GM21529 (cell line): ENCODE measurements around the gene TIAM2.
A peak's percentile ranks its signal among the peaks of the same experiment; 100 is the strongest.
"Not testable (repeated sequence)": the region's sequence is repeated elsewhere in the genome, so short reads cannot be mapped to it uniquely, and the experiment has no call there.

Experiments
- ATAC-seq: cut with Tn5 transposase; IDR thresholded peaks from one replicate; pipeline ENCODE4 v1.9.1; 2021; ENCODE audit not compliant: unreplicated experiment

Gene TIAM2

DNA sequence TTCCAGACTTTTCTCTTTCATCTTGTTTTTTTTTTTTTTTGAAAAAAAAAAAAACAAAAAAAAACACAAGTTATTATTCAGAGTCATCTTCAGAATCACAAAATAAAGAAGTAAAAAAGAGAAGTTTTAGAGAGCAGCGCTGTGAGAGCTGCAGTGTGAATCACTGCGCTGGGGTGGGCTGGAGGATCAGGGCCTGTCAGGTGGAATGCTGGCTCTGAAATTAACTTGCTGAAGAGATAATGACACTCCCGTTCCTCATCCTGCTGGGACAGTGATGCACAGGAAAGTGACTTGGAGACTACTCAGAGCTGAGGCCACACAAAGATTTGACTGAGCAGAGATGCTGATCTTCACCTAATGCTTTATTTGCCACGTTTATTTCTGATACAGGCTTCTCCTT lies 226.0 kb downstream of the TIAM2 start:
- ATAC-seq, result no peak

- no peak for ATAC-seq
These were observed 227.4 kb downstream of the TIAM2 start for GRCh38 chr6:155222506-155222905.

DNA sequence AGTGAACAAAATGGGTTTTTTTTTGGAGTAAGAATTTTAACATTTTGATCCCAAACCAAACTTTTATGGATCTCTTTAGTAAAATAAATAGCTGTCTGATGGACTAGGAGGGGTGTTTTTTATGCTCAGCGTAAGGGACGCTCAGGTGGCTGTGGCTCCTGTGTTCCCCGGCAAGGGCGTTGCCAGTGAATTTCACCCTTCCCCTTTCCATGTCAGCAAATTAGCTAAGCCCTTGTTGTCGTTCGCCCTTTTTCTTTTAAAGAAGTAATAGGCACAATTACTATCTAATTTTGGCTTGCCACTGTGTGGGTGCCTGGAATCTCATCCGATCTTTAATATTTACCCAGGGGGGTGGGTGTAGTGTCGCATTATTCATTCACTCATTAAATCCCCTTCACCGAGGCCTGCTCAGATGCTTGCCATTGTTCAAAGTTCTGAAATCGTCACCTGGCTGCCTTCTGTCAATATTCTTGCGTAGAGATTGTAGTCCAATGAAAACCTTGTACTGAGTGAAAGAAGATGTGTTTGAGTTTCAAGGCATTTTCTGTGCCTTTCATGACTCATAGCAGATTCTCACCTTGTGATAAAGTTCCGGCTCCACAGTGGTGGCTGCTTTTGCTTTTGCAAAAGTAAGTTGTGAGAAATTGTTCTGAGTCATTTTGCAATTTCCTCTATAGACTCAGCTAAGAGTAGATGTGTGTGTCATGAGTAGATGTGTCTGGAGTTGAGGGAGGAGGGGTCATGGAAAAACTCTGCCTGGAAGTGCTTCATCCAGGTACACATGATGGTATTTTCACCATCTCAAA lies 228.7 kb downstream of the TIAM2 start:
- ATAC-seq, result peak; percentile 97

DNA sequence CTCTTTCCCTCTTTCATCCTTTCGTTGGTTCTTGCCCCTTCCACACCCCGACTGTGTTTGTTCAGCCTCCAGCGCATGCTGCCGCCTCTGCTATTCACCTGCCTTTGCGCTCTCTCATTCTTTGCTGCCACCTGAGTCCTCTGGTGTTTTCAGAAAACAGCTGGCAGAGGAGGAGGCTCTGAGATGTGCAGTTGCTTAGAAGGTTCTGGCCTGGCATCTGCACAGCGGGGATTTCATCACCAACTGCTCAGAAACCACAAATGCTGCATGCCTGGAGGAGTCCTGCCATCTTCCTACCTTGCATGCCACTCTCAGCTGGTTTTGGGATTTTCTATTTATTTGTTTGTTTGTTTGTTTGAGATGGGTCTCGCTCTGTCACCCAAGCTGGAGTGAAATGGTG lies 229.5 kb downstream of the TIAM2 start:
- no peak for ATAC-seq

- ATAC-seq, result no peak
These were observed 231.9 kb downstream of the TIAM2 start for GRCh38 chr6:155227046-155227445.

GRCh38 chr6:155228546-155229166 lies 233.5 kb downstream of the TIAM2 start:
- no peak for ATAC-seq

DNA sequence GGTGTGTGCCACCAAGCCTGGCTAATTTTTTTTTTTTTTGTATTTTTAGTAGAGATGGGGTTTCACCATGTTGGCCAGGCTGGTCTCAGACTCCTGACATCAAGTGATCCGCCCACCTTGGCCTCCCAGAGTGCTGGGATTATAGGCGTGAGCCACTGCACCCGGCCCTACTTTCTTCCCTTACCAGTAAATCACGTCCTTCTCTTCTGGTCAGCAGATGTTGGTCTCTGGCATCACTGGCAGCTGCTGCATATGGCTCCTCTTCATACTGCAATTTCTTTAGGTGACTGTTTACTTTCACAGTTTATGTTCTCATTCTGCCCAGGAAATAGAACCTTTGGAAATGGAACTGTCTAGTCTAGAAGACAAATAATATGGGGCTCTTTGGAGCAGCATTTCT lies 235.9 kb downstream of the TIAM2 start:
- ATAC-seq, result not testable (repeated sequence)

- no peak for ATAC-seq
These were observed 237.7 kb downstream of the TIAM2 start for GRCh38 chr6:155232848-155233247.

- ATAC-seq, result no peak
These were observed 239.1 kb downstream of the TIAM2 start for GRCh38 chr6:155234167-155234566.

GRCh38 chr6:155234687-155235086 lies 239.6 kb downstream of the TIAM2 start:
- no peak for ATAC-seq

DNA sequence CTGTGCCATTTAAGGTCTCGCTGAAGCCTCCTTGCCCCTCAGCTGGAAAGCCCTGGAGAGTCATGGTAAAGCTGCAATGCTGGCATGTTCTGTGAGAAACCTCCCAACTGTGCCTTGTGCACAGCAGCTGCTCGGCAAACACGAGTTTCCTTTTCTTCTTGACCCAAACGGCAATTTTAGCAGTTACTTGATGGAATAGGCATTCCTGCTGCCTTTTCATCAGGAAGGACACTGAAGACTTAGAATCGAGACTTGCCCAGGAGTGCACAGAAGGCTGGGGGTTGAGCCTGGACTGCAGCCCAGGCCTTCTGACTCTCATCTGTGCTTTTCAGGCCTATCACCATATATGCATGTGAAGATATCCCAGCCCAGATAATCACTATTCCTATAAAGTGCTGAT lies 240.0 kb downstream of the TIAM2 start:
- no peak for ATAC-seq

DNA sequence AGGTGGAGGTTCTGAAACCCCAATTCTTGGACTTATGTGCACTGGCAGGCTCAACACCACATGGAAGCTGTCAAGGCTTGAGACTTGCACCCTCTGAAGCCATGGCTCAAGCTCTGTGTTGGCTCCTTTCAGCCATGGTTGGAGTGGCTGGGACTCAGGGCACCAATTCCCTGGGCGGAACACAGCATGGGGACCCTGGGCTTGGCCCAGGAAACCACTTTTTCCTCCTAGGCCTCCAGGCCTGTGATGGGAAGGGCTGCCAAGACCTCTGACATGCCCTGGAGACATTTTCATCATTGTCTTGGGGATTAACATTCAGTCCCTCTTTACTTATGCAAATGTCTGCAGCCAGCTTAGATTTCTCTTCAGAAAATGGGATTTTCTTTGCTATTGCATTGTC lies 242.5 kb downstream of the TIAM2 start:
- ATAC-seq, result no peak

GRCh38 chr6:155240905-155241600 lies 245.9 kb downstream of the TIAM2 start:
- no peak for ATAC-seq

- no peak for ATAC-seq
These were observed 246.9 kb downstream of the TIAM2 start for GRCh38 chr6:155241966-155242365.

GRCh38 chr6:155244434-155244833 lies 249.3 kb downstream of the TIAM2 start:
- no peak for ATAC-seq

DNA sequence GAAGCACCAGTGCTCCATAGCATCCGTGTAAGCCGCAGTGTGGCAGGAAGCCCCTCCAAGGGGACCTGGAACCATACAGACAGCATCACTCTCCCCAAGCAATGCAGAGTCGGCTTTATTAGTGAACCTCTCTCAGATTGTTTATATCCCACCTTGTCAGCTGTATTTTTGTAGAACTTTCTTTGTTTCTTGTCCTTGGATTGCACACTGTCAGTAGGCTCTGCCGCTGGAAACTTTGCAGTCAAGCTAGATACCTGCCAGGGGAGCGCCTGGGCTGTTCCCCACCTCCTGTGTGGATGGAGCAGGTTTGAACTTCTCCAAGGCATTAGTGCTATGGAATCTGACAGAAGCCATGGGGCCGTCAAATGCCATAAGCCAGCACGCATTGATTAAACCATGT lies 250.1 kb downstream of the TIAM2 start:
- no peak for ATAC-seq

DNA sequence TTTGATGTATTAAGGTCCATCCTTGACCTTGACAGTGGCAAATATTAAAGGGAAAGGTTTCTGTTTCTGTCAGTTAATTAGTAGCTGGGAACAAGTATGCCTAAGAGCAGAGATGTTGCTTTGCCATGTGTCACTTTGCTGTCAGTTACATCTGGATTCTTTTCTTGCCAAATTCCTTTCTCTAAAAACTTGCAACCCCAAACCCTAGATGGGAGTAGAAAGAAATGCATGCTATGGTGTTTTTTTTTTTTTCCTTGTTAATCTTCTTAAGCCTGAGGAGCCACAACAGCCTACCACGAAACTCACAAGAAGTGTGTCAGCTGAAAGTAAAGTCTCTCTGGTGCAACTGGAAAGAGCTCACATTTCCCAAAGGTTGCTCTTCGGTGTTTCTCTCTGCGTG lies 250.7 kb downstream of the TIAM2 start:
- ATAC-seq, result no peak

- ATAC-seq, result no peak
These were observed 251.7 kb downstream of the TIAM2 start for GRCh38 chr6:155246825-155247224.

- ATAC-seq, result no peak
These were observed 252.5 kb downstream of the TIAM2 start for GRCh38 chr6:155247618-155248007.

- peak; percentile 74 for ATAC-seq
These were observed 253.2 kb downstream of the TIAM2 start for GRCh38 chr6:155248008-155249001.
